Tibial nerve (tissue), 4 donors: ENCODE results near the gene CFAP43. TPM values are rescaled to one million over a fixed set of nuclear protein-coding genes. Genes with fewer than 3 reads are reported as not detected.
A peak's percentile ranks its signal among the peaks of the same experiment; 100 is the strongest.

ENCODE experiments used
- DNase-seq, 2 donors: peaks; one replicate each; pipeline ENCODE4 v3.0.0-alpha.2; 2019; ENCODE audit warnings: low spot score in 2 of 2
- H3K27ac ChIP-seq, 4 donors: fragments of 200-600 bp; sonication (generic) in 3 of 4; one replicate each; pipeline ENCODE4 v1.5.1; 2017 to 2019; ENCODE audit warnings: mild to moderate bottlenecking in 1 of 4
- H3K27me3 ChIP-seq, 2 donors: fragments of 200-600 bp; sonication (generic) in 1 of 2; one replicate each; pipeline versions ENCODE4 v1.5.1 to v1.6.0; 2017 to 2019
- H3K36me3 ChIP-seq, 3 donors: fragments of 200-600 bp; sonication (generic); one replicate each; pipeline ENCODE4 v1.5.1; 2018 to 2019
- H3K4me1 ChIP-seq, 4 donors: fragments of 200-600 bp; sonication (generic) in 3 of 4; one replicate each; pipeline ENCODE4 v1.5.1; 2017 to 2019
- H3K4me3 ChIP-seq, 4 donors: fragments of 200-600 bp; sonication (generic) in 3 of 4; one replicate each; pipeline ENCODE4 v1.5.1; 2017 to 2019; ENCODE audit warnings: mild to moderate bottlenecking in 1 of 4, moderate library complexity in 1 of 4
- H3K9me3 ChIP-seq, 4 donors: fragments of 200-600 bp; sonication (generic) in 3 of 4; one replicate each; pipeline ENCODE4 v1.5.1; 2017 to 2019
- CTCF ChIP-seq, 5 experiments: fragments of 200-600 bp in 3 of 5; fragments of 450-650 bp in 2 of 5; sonication (generic) in 3 of 5; IDR thresholded peaks; one replicate each; pipeline ENCODE4 v1.5.1; 2016 to 2019; ENCODE audit warnings: antibody characterized with exemption in 5 of 5, mild to moderate bottlenecking in 3 of 5, moderate library complexity in 2 of 5
- EP300 ChIP-seq, 2 donors: sonication (generic); formaldehyde crosslinking; IDR thresholded peaks; one replicate each; pipeline ENCODE4 v1.6.1; 2017; ENCODE audit warnings: antibody characterized with exemption in 2 of 2, mild to moderate bottlenecking in 1 of 2
- POLR2A ChIP-seq, 2 donors: fragments of 450-650 bp; IDR thresholded peaks; one replicate each; pipeline ENCODE4 v1.6.1; 2017; ENCODE audit warnings: antibody characterized with exemption in 2 of 2, mild to moderate bottlenecking in 2 of 2, moderate library complexity in 2 of 2
- WGBS, 2 donors: methylation state at CpG; one replicate each; pipeline ENCODE4 v1.1.5; 2018; 5-methylcytosine and 5-hydroxymethylcytosine counted together
- total RNA-seq, 4 donors: library from RNA; depleted of rRNA; stranded (reverse); fragments of >200 nt; gene quantifications; one replicate each; pipeline ENCODE4 v1.1.0, GENCODE V29; 2016

The CFAP43 gene
- total RNA-seq, 4 donors from 2014 or later = 0.30 to 4.3 (median 2.5) TPM

DNA sequence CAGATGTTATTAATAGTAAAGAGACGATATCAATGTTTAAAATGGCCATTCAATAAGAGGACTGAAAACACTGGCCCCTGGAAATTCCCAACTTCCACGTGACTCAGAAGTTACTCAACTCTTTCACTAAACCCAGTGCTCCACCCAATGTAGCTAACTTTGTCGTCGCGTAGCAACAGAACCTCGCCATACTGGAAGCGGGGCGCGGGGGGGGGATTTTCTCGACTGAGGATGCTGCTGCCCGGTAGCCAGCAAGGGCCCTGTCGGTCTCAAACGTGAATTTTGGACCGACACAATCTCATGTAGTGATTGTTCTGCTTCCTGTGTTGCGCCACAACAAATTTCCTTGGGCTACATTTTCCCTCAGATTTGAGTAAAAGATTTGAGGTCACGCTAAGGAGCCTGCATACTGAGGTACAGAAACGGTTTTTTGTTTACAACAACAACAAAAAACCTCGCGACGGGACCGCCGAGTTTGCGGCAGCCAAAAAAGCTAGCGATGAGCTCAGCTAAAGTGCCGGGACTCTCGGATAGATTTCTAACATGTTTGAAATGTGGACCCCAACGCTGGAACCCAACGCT lies 111.2 kb downstream of the CFAP43 start:
- Histone ChIP-seq H3K4me1 (peaks cover 0 to 28% (median 14%) of the 10 kb centered on the region in 4 donors), H3K27ac (peak overlapping the region; percentile 85 to 99 (median 98)), H3K9me3 (no peaks in the 10 kb centered on the region), H3K4me3 (peak overlapping the region; percentile 40 to 87 (median 70)), H3K36me3 (peaks cover 0 to 10% (median 0%) of the 10 kb centered on the region in 3 donors), H3K27me3 (no peaks in the 10 kb centered on the region)
- 1% methylated on average over 28 of the region's 28 CpGs for WGBS, 2 donors
- peak; percentile 91 to 97 for DNase-seq
- TF ChIP-seq POLR2A (IDR thresholded peaks at IDR 0.05) (peak; percentile 24 to 32), EP300 (IDR thresholded peaks at IDR 0.05) (peak; percentile 68 to 78), CTCF (IDR thresholded peaks at IDR 0.05) (no peak)

DNA sequence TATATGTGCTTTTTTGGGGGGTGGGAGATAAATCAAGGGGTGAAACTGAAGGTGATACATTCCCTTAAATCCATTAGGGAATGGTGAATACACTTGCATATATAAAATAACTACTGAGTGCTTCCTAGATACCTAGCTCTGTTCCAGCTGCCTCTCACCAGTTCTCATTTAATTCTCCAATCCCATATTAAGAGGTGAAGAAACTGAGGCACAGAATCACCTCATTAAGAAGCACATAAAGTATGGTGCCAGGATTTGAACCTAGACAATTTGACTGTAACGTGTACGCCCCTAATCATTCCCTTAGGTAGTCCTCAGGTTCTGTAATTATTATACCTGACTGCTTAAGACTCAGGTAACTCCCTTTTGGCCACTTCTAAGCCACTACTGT lies 111.7 kb downstream of the CFAP43 start:
- no peaks in the 10 kb centered on the region for H3K27me3 ChIP-seq
- H3K4me1 ChIP-seq = peaks cover 0 to 28% (median 14%) of the 10 kb centered on the region in 4 donors
- no peaks in the 10 kb centered on the region for H3K9me3 ChIP-seq
- H3K27ac ChIP-seq = peak overlapping the region; percentile 85 to 99 (median 98)
- 37 to 50% methylated on average over 2 of the region's 2 CpGs for WGBS, 2 donors
- H3K4me3 ChIP-seq = peak overlapping the region; percentile 40 to 87 (median 70)
- H3K36me3 ChIP-seq = peaks cover 0 to 6% (median 0%) of the 10 kb centered on the region in 3 donors
- no peak for TF ChIP-seq EP300 (IDR thresholded peaks at IDR 0.05)
- TF ChIP-seq CTCF (IDR thresholded peaks at IDR 0.05) = no peak
- no peak for TF ChIP-seq POLR2A (IDR thresholded peaks at IDR 0.05)
- DNase-seq = no peak

DNA sequence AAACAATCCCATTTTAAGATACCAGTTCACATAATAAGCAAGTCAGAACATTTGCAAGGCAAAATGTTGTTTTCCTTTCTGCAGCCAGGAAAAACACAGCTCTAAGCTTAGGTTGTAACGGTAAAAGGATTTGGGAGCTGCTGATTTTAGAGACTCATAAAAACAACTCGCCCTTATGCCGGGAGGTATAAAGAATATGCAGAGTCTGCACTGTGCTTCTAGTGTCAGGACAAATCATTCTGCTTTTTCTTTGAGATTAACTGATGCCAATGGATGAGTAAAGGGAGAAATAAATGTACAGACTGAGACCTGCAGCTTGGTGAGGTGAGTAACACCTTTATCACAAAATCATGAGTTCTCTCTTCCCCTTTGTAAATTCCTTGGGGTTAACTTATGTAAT lies 112.2 kb downstream of the CFAP43 start:
- Histone ChIP-seq H3K27me3 (no peaks in the 10 kb centered on the region), H3K4me3 (no peak overlapping the region), H3K9me3 (no peaks in the 10 kb centered on the region), H3K4me1 (peaks cover 0 to 28% (median 14%) of the 10 kb centered on the region in 4 donors), H3K36me3 (peaks cover 0 to 4% (median 0%) of the 10 kb centered on the region in 3 donors), H3K27ac (peak overlapping the region in 3 of 4 donors; percentile 98 to 99 (median 99))
- no peak for DNase-seq
- 51 to 64% methylated on average over 3 of the region's 3 CpGs for WGBS, 2 donors
- TF ChIP-seq EP300 (IDR thresholded peaks at IDR 0.05) (no peak), CTCF (IDR thresholded peaks at IDR 0.05) (no peak), POLR2A (IDR thresholded peaks at IDR 0.05) (no peak)

DNA sequence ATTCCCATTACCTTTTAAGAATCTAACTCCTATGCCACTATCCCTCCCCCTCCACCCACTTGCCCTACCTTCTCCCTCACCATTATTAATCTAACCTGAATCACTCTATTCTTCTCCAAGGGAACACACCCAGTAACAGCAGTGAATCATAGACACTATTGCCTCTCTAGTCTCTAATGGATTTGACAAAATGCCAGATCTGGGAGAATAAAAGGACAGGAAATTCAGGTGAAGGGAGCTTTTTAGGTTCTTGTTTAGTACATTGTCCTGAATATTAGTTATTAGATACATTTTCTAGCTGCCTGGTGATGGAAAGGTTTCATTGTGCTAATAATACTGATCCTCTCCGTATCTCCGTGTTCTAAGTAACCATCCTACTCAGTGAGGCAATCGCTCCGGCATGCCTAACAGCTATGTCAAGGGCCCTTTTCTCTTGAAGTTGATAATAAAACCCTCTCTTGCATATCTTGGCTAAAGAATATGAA lies 114.3 kb downstream of the CFAP43 start:
- TF ChIP-seq POLR2A (IDR thresholded peaks at IDR 0.05) = no peak
- TF ChIP-seq CTCF (IDR thresholded peaks at IDR 0.05) = no peak
- no peak for TF ChIP-seq EP300 (IDR thresholded peaks at IDR 0.05)
- H3K4me1 ChIP-seq = peaks cover 0 to 21% (median 14%) of the 10 kb centered on the region in 4 donors
- 80 to 90% methylated on average over 4 of the region's 4 CpGs for WGBS, 2 donors
- no peaks in the 10 kb centered on the region for H3K9me3 ChIP-seq
- no peaks in the 10 kb centered on the region for H3K27me3 ChIP-seq
- no peak for DNase-seq
- H3K27ac ChIP-seq = peak overlapping the region in 1 of 4 donors; percentile 15
- H3K36me3 ChIP-seq = no peaks in the 10 kb centered on the region
- no peak overlapping the region for H3K4me3 ChIP-seq

DNA sequence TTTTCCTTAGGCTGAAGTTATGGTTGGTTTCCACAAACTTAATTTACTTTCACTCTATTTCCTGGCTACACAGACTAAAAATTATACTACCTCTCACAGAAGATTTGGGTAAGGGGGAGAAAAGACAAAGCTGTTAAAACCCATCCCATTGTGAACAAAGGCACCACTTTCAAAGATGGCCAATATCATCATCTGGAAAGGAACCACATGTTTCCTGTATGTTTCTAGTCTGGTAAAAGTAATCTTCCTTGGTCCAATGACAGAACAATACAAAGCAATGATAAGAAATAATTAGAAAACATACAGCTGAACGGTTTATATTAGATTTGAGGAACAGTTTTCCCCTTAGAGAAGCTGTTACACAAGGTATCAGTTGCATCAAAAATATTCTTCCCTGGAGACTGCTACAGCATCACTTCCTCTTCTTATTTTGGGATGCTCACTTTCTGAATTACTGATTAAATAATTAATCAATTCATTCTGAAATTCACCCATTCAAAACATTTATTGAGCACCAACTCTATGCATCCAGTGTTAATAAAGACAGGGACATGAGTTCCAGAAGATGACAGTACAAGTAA lies 118.7 kb downstream of the CFAP43 start:
- 20 to 53% methylated on average over 1 of the region's 1 CpG for WGBS, 2 donors
- H3K27me3 ChIP-seq = no peaks in the 10 kb centered on the region
- TF ChIP-seq CTCF (IDR thresholded peaks at IDR 0.05) (no peak), POLR2A (IDR thresholded peaks at IDR 0.05) (no peak), EP300 (IDR thresholded peaks at IDR 0.05) (no peak)
- H3K27ac ChIP-seq = no peak overlapping the region
- H3K4me3 ChIP-seq = no peak overlapping the region
- H3K36me3 ChIP-seq = no peaks in the 10 kb centered on the region
- no peaks in the 10 kb centered on the region for H3K9me3 ChIP-seq
- DNase-seq = no peak
- no peaks in the 10 kb centered on the region for H3K4me1 ChIP-seq
